ENCODE measurements around the gene MYH7. TPM values are rescaled to one million over a fixed set of nuclear protein-coding genes. Genes with fewer than 3 reads are reported as not detected.
"Not testable (repeated sequence)": the region's sequence is repeated elsewhere in the genome, so short reads cannot be mapped to it uniquely, and the experiment has no call there.

Gene MYH7
- total RNA-seq, 1 experiment from 2014 or later, result not detected

DNA sequence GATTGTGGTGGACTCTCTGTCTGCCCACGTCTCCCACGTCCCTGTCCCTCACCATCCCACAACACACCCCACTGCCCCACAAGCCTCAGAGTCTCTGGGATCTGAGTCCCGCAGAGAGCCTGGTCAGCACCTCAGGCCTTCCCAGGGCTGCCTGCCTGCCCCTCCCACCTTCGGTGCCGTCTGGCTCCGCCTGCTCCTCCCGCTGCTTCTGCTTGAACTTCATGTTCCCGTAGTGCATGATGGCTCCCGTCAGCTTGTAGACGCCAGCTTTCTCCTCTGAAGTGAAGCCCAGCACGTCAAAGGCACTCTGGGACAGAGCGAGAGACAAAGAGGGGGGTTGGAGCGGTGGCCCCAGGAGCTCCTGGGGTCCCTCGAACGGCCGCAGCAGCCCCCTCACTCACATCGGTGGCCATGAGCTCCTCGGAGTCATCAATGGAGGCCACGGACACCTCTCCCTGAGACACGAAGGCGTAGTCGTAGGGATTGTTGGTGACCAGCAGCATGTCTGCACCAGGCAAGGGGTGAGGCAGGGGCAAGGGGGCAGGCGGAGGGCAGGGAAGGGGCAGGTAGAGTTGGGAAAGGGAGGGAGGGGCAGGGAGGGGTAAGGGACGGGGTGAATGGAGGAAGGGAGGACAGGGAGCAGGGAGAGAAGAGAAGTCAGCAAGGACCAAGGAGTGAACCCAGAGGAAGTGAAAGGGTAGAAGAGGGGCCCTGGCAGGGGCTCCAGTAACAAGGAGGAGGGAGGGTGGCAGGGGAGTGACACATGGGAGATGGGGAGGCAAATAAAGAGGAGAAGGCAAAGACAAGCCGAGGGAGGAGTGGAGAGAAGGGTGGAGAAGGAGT, 32.9 kb downstream of the MYH7 start:
- CTCF ChIA-PET, result interaction anchor here (0.6 to 1.6 kb wide), 6 partner anchors 16 to 530 kb away, joined by 3 to 4 read pairs (median 3); no protein-coding TSS in a partner anchor

DNA sequence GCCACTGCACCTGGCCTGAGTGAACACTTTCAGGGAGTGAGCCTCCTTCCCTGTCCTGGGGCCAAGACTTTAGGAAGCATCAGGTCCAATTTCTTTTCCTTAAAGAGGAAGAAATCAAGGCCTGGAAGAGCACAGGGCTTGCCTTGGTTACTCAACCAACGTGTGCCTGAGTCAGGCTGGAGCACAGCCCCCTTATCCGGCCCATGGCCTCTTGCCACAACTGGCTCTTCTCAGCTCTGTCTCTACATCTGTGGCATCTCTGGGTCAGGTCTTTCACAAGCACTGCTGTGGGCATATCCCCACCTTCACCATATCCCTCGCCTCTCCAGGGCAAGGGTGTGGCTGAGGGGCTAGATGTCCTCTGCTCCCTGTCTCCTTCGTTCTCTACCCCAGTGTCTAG, 34.2 kb downstream of the MYH7 start:
- TF ChIP-seq, protein P1, sequence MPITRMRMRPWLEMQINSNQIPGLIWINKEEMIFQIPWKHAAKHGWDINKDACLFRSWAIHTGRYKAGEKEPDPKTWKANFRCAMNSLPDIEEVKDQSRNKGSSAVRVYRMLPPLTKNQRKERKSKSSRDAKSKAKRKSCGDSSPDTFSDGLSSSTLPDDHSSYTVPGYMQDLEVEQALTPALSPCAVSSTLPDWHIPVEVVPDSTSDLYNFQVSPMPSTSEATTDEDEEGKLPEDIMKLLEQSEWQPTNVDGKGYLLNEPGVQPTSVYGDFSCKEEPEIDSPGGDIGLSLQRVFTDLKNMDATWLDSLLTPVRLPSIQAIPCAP (CRISPR knock-in tag; IDR thresholded peaks at IDR 0.05), result no peak
- POLR2A ChIA-PET, result no interaction called here
- H3K4me1 Mint-ChIP-seq, result peaks cover 2% of the 10 kb centered on the region; the same call in 1 of the 2 replicates
- no peaks in the 10 kb centered on the region for H3K9me3 Mint-ChIP-seq
- no peaks in the 10 kb centered on the region for H3K36me3 Mint-ChIP-seq
- no peak for DNase-seq (ENCODE audit: low spot score)
- no peak for ATAC-seq
- peaks cover 28% of the 10 kb centered on the region for H3K27me3 Mint-ChIP-seq (ENCODE audit: low read depth)
- CTCF ChIA-PET, result interaction anchor here (0.8 kb wide), 1 partner anchor 281 kb away, joined by 3 read pairs; no protein-coding TSS in a partner anchor
- no peak overlapping the region for H3K4me3 Mint-ChIP-seq
- no peak overlapping the region for H3K27ac Mint-ChIP-seq

More for the DNA sequence above, 32.9 kb downstream of the MYH7 start:
- peaks cover 31% of the 10 kb centered on the region for H3K27me3 Mint-ChIP-seq (ENCODE audit: low read depth)
- DNase-seq (ENCODE audit: low spot score) (no peak), ATAC-seq (peak; percentile 63)
- H3K9me3 Mint-ChIP-seq, result no peaks in the 10 kb centered on the region
- TF ChIP-seq ZNF317 (CRISPR knock-in tag; IDR thresholded peaks at IDR 0.05; ENCODE audit: borderline replicate concordance, low read depth), result no peak
- TF ChIP-seq, protein P2, sequence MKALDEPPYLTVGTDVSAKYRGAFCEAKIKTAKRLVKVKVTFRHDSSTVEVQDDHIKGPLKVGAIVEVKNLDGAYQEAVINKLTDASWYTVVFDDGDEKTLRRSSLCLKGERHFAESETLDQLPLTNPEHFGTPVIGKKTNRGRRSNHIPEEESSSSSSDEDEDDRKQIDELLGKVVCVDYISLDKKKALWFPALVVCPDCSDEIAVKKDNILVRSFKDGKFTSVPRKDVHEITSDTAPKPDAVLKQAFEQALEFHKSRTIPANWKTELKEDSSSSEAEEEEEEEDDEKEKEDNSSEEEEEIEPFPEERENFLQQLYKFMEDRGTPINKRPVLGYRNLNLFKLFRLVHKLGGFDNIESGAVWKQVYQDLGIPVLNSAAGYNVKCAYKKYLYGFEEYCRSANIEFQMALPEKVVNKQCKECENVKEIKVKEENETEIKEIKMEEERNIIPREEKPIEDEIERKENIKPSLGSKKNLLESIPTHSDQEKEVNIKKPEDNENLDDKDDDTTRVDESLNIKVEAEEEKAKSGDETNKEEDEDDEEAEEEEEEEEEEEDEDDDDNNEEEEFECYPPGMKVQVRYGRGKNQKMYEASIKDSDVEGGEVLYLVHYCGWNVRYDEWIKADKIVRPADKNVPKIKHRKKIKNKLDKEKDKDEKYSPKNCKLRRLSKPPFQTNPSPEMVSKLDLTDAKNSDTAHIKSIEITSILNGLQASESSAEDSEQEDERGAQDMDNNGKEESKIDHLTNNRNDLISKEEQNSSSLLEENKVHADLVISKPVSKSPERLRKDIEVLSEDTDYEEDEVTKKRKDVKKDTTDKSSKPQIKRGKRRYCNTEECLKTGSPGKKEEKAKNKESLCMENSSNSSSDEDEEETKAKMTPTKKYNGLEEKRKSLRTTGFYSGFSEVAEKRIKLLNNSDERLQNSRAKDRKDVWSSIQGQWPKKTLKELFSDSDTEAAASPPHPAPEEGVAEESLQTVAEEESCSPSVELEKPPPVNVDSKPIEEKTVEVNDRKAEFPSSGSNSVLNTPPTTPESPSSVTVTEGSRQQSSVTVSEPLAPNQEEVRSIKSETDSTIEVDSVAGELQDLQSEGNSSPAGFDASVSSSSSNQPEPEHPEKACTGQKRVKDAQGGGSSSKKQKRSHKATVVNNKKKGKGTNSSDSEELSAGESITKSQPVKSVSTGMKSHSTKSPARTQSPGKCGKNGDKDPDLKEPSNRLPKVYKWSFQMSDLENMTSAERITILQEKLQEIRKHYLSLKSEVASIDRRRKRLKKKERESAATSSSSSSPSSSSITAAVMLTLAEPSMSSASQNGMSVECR (CRISPR knock-in tag; IDR thresholded peaks at IDR 0.05; ENCODE audit: borderline replicate concordance), result no peak
- TF ChIP-seq EMX1 (CRISPR knock-in tag; IDR thresholded peaks at IDR 0.05), result no peak
- TF ChIP-seq, protein P3, sequence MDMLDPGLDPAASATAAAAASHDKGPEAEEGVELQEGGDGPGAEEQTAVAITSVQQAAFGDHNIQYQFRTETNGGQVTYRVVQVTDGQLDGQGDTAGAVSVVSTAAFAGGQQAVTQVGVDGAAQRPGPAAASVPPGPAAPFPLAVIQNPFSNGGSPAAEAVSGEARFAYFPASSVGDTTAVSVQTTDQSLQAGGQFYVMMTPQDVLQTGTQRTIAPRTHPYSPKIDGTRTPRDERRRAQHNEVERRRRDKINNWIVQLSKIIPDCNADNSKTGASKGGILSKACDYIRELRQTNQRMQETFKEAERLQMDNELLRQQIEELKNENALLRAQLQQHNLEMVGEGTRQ (CRISPR knock-in tag; IDR thresholded peaks at IDR 0.05), result no peak
- H3K27ac Mint-ChIP-seq, result no peak overlapping the region
- POLR2A ChIA-PET, result no interaction called here
- H3K36me3 Mint-ChIP-seq, result no peaks in the 10 kb centered on the region
- H3K4me3 Mint-ChIP-seq, result no peak overlapping the region; the same call in 1 of the 2 replicates
- peaks cover 2% of the 10 kb centered on the region; the same call in 1 of the 2 replicates for H3K4me1 Mint-ChIP-seq

DNA sequence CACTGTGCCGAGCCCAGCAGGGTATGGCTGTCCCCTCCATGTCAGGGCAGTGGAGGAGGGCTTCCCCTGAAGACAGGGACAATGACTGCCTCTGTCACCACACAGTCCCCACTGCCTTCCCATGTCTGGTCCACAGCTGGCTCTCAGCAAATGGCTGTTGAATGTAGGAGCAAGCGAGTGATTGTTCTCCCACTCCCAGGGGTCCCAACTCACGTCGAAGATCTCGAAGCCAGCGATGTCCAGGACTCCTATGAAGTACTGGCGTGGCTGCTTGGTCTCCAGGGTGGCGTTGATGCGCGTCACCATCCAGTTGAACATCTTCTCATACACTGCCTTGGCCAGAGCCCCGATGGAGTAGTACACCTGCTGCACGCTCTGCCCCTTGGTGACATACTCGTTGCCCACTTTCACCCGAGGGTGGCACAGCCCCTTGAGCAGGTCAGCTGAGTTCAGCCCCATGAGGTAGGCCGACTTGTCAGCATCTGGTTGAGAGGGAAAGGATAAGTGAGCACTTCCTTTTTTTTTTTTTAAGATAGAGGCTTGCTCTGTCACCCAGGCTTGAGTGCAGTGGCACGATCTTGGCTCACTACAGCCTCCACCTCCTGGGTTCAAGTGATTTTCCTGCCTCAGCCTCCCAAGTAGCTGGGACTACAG, 34.8 kb downstream of the MYH7 start:
- H3K27ac Mint-ChIP-seq; H3K4me3 Mint-ChIP-seq; DNase-seq (ENCODE audit: low spot score); ATAC-seq; H3K9me3 Mint-ChIP-seq; POLR2A ChIA-PET; H3K4me1 Mint-ChIP-seq; H3K36me3 Mint-ChIP-seq: not testable (repeated sequence)
- H3K27me3 Mint-ChIP-seq (ENCODE audit: low read depth), result peaks cover 26% of the 10 kb centered on the region
- CTCF ChIA-PET, result interaction anchor here (0.6 kb wide), 1 partner anchor 13 kb away, joined by 3 read pairs; no protein-coding TSS in a partner anchor

DNA sequence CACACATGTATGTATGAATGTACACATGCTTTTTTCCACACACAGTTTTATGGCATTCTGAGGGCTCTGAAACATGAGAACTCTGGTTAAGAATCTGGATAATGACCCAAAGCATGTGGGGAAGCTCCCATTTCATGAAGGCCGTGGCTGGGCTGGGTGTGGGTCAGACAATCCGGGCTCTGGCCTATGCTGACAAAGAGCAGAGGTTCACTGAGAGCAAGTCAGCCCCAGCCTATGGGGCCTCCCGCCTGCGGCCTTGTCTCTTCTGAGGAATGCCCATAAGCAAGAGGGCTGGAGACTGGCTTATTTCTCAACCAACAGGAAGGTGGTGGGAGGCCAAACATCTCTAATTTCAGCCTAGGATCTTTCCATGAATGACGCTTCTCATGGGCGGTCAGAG, 35.9 kb downstream of the MYH7 start:
- peaks cover 21% of the 10 kb centered on the region for H3K27me3 Mint-ChIP-seq (ENCODE audit: low read depth)
- 0 out of 2 replicates have a peak, but pooled peaks cover 2% of the 10 kb centered on the region for H3K4me1 Mint-ChIP-seq
- no peak overlapping the region for H3K4me3 Mint-ChIP-seq
- ChIA-PET POLR2A (no interaction called here), CTCF (interaction anchor here (1.2 kb wide), 1 partner anchor 20 kb away, joined by 3 read pairs; no protein-coding TSS in a partner anchor)
- H3K27ac Mint-ChIP-seq, result no peak overlapping the region
- ATAC-seq (no peak), DNase-seq (ENCODE audit: low spot score) (no peak)
- TF ChIP-seq NFE2L1 (CRISPR knock-in tag; IDR thresholded peaks at IDR 0.05) (no peak), CREB1 (CRISPR knock-in tag; IDR thresholded peaks at IDR 0.05) (no peak), HMGA2 (CRISPR knock-in tag; IDR thresholded peaks at IDR 0.05) (no peak)
- TF ChIP-seq, protein P4, sequence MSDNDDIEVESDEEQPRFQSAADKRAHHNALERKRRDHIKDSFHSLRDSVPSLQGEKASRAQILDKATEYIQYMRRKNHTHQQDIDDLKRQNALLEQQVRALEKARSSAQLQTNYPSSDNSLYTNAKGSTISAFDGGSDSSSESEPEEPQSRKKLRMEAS (CRISPR knock-in tag; IDR thresholded peaks at IDR 0.05), result no peak
- TF ChIP-seq, protein P5, sequence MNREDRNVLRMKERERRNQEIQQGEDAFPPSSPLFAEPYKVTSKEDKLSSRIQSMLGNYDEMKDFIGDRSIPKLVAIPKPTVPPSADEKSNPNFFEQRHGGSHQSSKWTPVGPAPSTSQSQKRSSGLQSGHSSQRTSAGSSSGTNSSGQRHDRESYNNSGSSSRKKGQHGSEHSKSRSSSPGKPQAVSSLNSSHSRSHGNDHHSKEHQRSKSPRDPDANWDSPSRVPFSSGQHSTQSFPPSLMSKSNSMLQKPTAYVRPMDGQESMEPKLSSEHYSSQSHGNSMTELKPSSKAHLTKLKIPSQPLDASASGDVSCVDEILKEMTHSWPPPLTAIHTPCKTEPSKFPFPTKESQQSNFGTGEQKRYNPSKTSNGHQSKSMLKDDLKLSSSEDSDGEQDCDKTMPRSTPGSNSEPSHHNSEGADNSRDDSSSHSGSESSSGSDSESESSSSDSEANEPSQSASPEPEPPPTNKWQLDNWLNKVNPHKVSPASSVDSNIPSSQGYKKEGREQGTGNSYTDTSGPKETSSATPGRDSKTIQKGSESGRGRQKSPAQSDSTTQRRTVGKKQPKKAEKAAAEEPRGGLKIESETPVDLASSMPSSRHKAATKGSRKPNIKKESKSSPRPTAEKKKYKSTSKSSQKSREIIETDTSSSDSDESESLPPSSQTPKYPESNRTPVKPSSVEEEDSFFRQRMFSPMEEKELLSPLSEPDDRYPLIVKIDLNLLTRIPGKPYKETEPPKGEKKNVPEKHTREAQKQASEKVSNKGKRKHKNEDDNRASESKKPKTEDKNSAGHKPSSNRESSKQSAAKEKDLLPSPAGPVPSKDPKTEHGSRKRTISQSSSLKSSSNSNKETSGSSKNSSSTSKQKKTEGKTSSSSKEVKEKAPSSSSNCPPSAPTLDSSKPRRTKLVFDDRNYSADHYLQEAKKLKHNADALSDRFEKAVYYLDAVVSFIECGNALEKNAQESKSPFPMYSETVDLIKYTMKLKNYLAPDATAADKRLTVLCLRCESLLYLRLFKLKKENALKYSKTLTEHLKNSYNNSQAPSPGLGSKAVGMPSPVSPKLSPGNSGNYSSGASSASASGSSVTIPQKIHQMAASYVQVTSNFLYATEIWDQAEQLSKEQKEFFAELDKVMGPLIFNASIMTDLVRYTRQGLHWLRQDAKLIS (CRISPR knock-in tag; IDR thresholded peaks at IDR 0.05; ENCODE audit: borderline replicate concordance), result no peak
- TF ChIP-seq, protein P1 (CRISPR knock-in tag; IDR thresholded peaks at IDR 0.05), result no peak
- no peaks in the 10 kb centered on the region for H3K9me3 Mint-ChIP-seq
- no peaks in the 10 kb centered on the region for H3K36me3 Mint-ChIP-seq

Data from WTC11 (cell line).